Stimulated activated CD8-positive, alpha-beta memory T cell treated with anti-CD3 and anti-CD28 coated beads, Interleukin-15, amount 100 ng/mL, for 1 hour (primary cell): ENCODE measurements around the gene MIPOL1.

Source experiments
- DNase-seq: peaks from one replicate; pipeline ENCODE4 v3.0.0-alpha.2; 2020; ENCODE audit warnings: low read depth

Gene MIPOL1

DNA sequence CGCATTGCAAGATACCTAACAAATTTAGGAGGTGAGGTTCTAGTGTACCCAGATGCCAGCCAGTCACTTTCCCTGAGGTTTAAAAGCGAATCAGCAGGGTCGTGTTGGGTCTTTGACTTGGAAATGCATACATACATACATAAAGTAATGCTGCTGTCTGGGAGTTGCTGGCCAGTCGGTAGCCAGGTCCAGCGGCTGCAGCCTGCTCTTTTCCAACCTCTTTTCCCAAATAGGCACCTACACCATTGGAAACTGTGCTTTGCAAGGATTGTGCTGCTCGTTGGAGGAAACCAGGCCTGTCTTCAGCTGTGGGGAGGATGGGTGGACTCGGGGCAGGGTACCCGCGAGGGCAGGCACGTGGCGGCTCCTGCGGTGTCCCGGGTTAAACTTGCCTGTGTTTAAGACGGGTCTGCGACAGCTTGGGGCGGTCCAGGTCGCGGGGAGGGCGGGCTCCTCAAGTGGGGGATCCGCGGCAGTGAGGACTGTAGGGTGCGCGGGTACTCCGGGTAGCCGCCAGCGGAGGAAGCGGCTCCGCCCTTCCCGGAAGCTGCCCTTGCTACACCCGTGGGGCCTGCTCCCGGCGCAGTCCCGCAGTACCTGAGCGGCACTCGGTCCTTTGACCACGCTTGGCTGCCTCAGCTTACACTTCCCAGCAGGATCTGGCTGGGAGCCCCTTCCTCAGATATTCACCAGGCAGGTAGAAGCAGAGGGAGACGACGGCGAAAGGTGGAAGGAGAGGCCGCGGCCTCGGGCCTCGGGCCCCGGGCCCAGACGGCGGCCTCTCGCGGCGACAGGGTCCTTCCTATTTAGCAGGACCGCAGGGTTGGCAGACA is 400.4 kb downstream of the MIPOL1 start:
- DNase-seq: no peak

- no peak for DNase-seq
Measured at GRCh38 chr14:37598747-37599506, 401.2 kb downstream of the MIPOL1 start.

GRCh38 chr14:37599507-37600368 is 402.0 kb downstream of the MIPOL1 start:
- DNase-seq: no peak

DNA sequence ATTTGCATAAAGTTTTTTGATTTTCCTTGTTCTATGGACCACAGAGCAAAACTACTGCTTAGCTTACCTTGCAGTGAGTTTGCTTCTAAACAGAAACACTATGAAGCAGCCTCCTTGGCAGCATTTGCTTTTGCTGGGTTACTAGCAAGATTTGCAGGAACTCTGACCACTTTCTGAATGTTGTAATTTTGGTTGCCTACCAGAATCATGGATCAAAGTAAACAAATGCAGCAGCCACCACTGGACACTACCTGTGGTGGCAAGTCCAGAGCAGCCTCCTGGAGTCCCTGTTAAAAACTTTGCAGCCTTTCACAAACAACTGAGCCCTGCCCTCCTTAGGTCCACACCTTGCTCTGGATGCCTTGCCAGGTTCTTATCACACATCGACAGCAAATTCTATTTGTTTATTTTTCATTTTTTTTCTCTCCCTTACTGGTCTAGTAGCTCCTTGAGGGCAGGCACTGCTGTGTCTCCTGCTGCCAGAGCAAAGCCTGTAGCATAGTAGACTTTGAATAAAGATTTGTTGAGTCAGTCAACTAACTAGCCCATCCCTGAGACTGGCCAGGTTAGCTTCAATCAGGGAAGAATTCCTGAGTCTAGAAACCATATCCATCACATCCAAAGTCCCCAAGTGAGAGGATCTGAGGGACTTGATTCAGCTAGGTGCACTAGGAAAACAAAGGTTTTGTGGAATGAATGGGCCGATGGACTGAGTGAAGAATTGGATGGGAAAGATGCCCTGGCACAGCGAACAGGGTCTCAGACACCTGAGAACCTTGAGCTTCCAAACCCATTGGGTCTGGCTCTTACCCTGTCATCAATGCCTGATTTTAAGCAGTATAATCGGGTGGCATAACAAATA is 403.4 kb downstream of the MIPOL1 start:
- DNase-seq: no peak

DNA sequence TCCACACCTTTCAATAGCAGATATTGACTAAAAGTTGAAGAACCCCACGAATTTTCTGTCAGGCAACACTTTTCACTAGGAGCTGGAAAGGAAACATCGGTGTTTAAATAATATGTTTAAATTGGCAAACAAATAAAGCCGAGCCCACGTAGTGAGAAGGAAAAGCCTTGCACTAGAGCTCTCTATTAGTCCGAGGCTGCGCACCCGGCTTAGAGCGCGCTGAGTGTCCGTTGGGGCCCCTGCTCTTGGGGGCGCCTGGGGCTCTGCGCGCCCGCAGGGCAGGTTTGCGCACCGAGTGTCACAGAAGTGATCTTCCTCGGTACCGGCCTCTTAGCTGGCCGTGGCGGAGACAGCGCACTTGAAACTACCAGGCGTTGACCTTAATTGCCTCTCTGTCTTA is 404.1 kb downstream of the MIPOL1 start:
- no peak for DNase-seq
